HepG2 (cell line): ENCODE measurements around the gene ZBTB20. TPM values are rescaled to one million over a fixed set of nuclear protein-coding genes. Genes with fewer than 3 reads are reported as not detected.

ENCODE experiments used
- ATAC-seq: fragments of 200-7000 bp; cut with Tn5 transposase; 3 replicates; pipeline ENCODE4 v1.9.1; 2020; ENCODE audit warnings: mild to moderate bottlenecking, moderate library complexity
- BruUV-seq: library from RNA; stranded (reverse); fragments of 400-500 nt; replicated peaks from 2 replicates; lab custom pipeline; 2021; lab: Mats Ljungman, UMichigan
- CTCF ChIA-PET: fragments of 300-600 bp; formaldehyde crosslinking; extraction: SDS; loops from one replicate; lab custom pipeline; 2021; ENCODE audit warnings: low total read pairs, inconsistent platforms, low intra/inter-chr PET ratio; lab: Yijun Ruan, JAX
- POLR2A ChIA-PET: fragments of 350-600 bp; sonication (Branson Sonifier 250); formaldehyde crosslinking; loops from one replicate; lab custom pipeline; 2020; ENCODE audit warnings: antibody characterized with exemption, inconsistent platforms; lab: Yijun Ruan, JAX
- DNase-seq: peaks from one replicate; pipeline ENCODE4 v3.0.0-alpha.2; 2015; ENCODE audit warnings: low spot score
- FAIRE-seq: peaks from 3 replicates; lab custom pipeline; 2011; peaks lifted over from hg19 to GRCh38; lab: Jason Lieb, UNC
- H2AFZ ChIP-seq: one replicate; pipeline ENCODE4 v1.6.1; 2011; ENCODE audit warnings: low read length, inconsistent platforms
- H3K27ac ChIP-seq: fragments of 300-600 bp; 3 replicates; pipeline ENCODE4 v1.8.0; 2011; ENCODE audit warnings: mixed run types, mild to moderate bottlenecking, mixed read lengths, low read length, inconsistent platforms; ENCODE audit not compliant: insufficient read depth; ENCODE audit errors: extremely low read length
- H3K27me3 ChIP-seq, 2 experiments: fragments of 200-600 bp in 1 of 2; 2 replicates in 1 of 2; 3 replicates in 1 of 2; pipeline versions ENCODE4 v1.6.0 to v1.8.0; 2011; ENCODE audit warnings: low read length in 2 of 2, mild to moderate bottlenecking in 2 of 2, moderate library complexity in 2 of 2, inconsistent platforms in 1 of 2; ENCODE audit not compliant: insufficient read depth in 2 of 2, control insufficient read depth in 1 of 2
- H3K36me3 ChIP-seq, 2 experiments: fragments of 200-600 bp in 1 of 2; replicated peaks in 1 of 2; 2 replicates in 1 of 2; 3 replicates in 1 of 2; pipeline versions ENCODE4 v1.5.1 to v1.8.0; 2011; ENCODE audit warnings: low read length in 2 of 2, inconsistent platforms in 1 of 2; ENCODE audit not compliant: insufficient read depth in 2 of 2, control insufficient read depth in 1 of 2
- H3K4me1 ChIP-seq: 2 replicates; pipeline ENCODE4 v1.5.1; 2012; ENCODE audit warnings: low read length, inconsistent platforms; ENCODE audit not compliant: insufficient read depth
- H3K4me2 ChIP-seq: 2 replicates; pipeline ENCODE4 v1.6.0; 2011; ENCODE audit warnings: low read depth, low read length, inconsistent platforms
- H3K4me3 ChIP-seq, 3 experiments: fragments of 200-600 bp in 1 of 3; sonication (generic), shearing (Covaris generic) in 1 of 3; replicated peaks in 1 of 3; 2 replicates each; pipeline ENCODE4 v1.5.1; 2011 to 2016; ENCODE audit warnings: low read length in 3 of 3, inconsistent platforms in 2 of 3, low read depth in 2 of 3, mild to moderate bottlenecking in 2 of 3, control low read depth in 1 of 3, mixed read lengths in 1 of 3; ENCODE audit not compliant: insufficient read depth in 1 of 3
- H3K79me2 ChIP-seq: one replicate; pipeline ENCODE4 v1.6.1; 2011; ENCODE audit warnings: low read length, inconsistent platforms; ENCODE audit not compliant: insufficient read depth
- H3K9ac ChIP-seq: 2 replicates; pipeline ENCODE4 v1.6.0; 2011; ENCODE audit warnings: mild to moderate bottlenecking, low read depth, low read length, inconsistent platforms; ENCODE audit not compliant: insufficient read depth
- H3K9me3 ChIP-seq: 2 replicates; pipeline ENCODE4 v1.5.1; 2012; ENCODE audit warnings: mild to moderate bottlenecking, low read length
- H4K20me1 ChIP-seq: 2 replicates; pipeline ENCODE4 v1.6.0; 2011; ENCODE audit warnings: inconsistent platforms, mild to moderate bottlenecking, low read length, moderate library complexity; ENCODE audit not compliant: insufficient read depth
- ATF5 ChIP-seq: sonication (generic); formaldehyde crosslinking; IDR thresholded peaks from 2 replicates; pipeline ENCODE4 v1.4.0; 2020; ENCODE audit warnings: mild to moderate bottlenecking, low read depth, missing genetic modification reagents
- CAMTA2 ChIP-seq: sonication (generic); formaldehyde crosslinking; IDR thresholded peaks from 2 replicates; pipeline ENCODE4 v1.4.0; 2020; ENCODE audit warnings: mild to moderate bottlenecking, missing genetic modification reagents, borderline replicate concordance
- NFYB ChIP-seq: sonication (generic); formaldehyde crosslinking; IDR thresholded peaks from 2 replicates; pipeline ENCODE4 v1.4.0; 2020; ENCODE audit warnings: missing genetic modification reagents
- RFX5 ChIP-seq: IDR thresholded peaks from 2 replicates; pipeline ENCODE4 v1.6.1; 2011; ENCODE audit warnings: low read depth, low read length, improper control_type of control experiment
- SATB2 ChIP-seq: sonication (generic); formaldehyde crosslinking; IDR thresholded peaks from 2 replicates; pipeline ENCODE4 v1.5.0; 2020; ENCODE audit warnings: missing genetic modification reagents
- ZC3H13 ChIP-seq: sonication (generic); formaldehyde crosslinking; IDR thresholded peaks from 2 replicates; pipeline ENCODE4 v1.8.1; 2023; ENCODE audit warnings: mild to moderate bottlenecking, missing genetic modification reagents, moderate library complexity
- ZFP36 ChIP-seq: fragments of 150-350 bp; IDR thresholded peaks from 2 replicates; pipeline ENCODE4 v1.6.1; 2018; ENCODE audit warnings: borderline replicate concordance, low read length, low read depth; ENCODE audit not compliant: partially characterized antibody
- ZNF12 ChIP-seq: sonication (generic); formaldehyde crosslinking; IDR thresholded peaks from 2 replicates; pipeline ENCODE4 v1.5.0; 2020; ENCODE audit warnings: missing genetic modification reagents
- ZNF543 ChIP-seq: sonication (generic); formaldehyde crosslinking; IDR thresholded peaks from 2 replicates; pipeline ENCODE4 v1.4.0; 2020; ENCODE audit warnings: mild to moderate bottlenecking, missing genetic modification reagents
- ZNF562 ChIP-seq: sonication (generic); formaldehyde crosslinking; IDR thresholded peaks from 2 replicates; pipeline ENCODE4 v1.8.0; 2022; ENCODE audit warnings: missing genetic modification reagents, borderline replicate concordance
- ZNF775 ChIP-seq: sonication (generic); formaldehyde crosslinking; IDR thresholded peaks from 2 replicates; pipeline ENCODE4 v1.4.0; 2020; ENCODE audit warnings: missing genetic modification reagents, mild to moderate bottlenecking, moderate library complexity, borderline replicate concordance
- ZNF850 ChIP-seq: sonication (generic); formaldehyde crosslinking; conservative IDR thresholded peaks from 2 replicates; pipeline ENCODE4 v1.9.0; 2021; ENCODE audit warnings: mild to moderate bottlenecking, missing genetic modification reagents
- WGBS: methylation state at CpG from one replicate; pipeline ENCODE4 v1.1.6; 2017; ENCODE audit warnings: low lambda C conversion rate; 5-methylcytosine and 5-hydroxymethylcytosine counted together
- in situ Hi-C: cut with HindIII; loops from 2 replicates; pipeline ENCODE4 v1.10.0; 2017; ENCODE audit warnings: low pct_unique_long_range_greater_than_20kb; ENCODE audit not compliant: extremely low pct_ligation_motif_present
- intact Hi-C: fragments of 100-400 bp; cut with micrococcal nuclease; formaldehyde crosslinking; loops from one replicate; pipeline ENCODE4 v1.10.0; 2022; ENCODE audit not compliant: unreplicated experiment
- polyA plus RNA-seq, 8 experiments: library from polyadenylated mRNA; depleted of rRNA in 3 of 8; stranded (reverse) in 7 of 8; unstranded in 1 of 8; fragments of >200 nt; fragmentation: Illumina TruSeq in 4 of 8; extraction: Trizol in 4 of 8; gene quantifications; 2 replicates each; pipeline versions ENCODE4 v1.2.1 to v1.2.3, GENCODE V29; 2011 to 2016; ENCODE audit warnings: low read depth in 4 of 8, missing spikeins in 1 of 8, mixed read lengths in 1 of 8; ENCODE audit not compliant: insufficient read depth in 1 of 8
- total RNA-seq, 5 experiments: library from RNA; depleted of rRNA; stranded (reverse); fragments of >200 nt; fragmentation: Illumina TruSeq; extraction: Trizol; gene quantifications; 2 replicates each; pipeline ENCODE4 v1.2.3, GENCODE V29; 2016; ENCODE audit warnings: low read depth in 1 of 5
- TF ChIP-seq, protein P1 (sequence below): sonication (generic); formaldehyde crosslinking; IDR thresholded peaks from 2 replicates; pipeline ENCODE4 v1.5.1; 2020; ENCODE audit warnings: mild to moderate bottlenecking, missing genetic modification reagents, moderate library complexity

Gene ZBTB20
- total and polyA plus RNA-seq, 2 of the 13 experiments (the other 11 are each of a cell fraction or from before 2014, with no cell fraction given), result 1.9 to 8.8 TPM

- peaks cover 15% of the 10 kb centered on the region; the same call in 1 of the 2 replicates for H3K4me1 ChIP-seq
- POLR2A ChIA-PET, result no interaction called here
- no peaks in the 10 kb centered on the region for H3K79me2 ChIP-seq
- no peaks in the 10 kb centered on the region for H3K27me3 ChIP-seq
- DNase-seq (no peak), FAIRE-seq (no peak), ATAC-seq (no peak)
- no peak overlapping the region for H3K4me2 ChIP-seq
- in situ Hi-C loops, result no loop called here
- H4K20me1 ChIP-seq, result no peaks in the 10 kb centered on the region
- no peak overlapping the region for H2AFZ ChIP-seq
- no peaks in the 10 kb centered on the region for H3K36me3 ChIP-seq
- BruUV-seq, result no TSS peak
- intact Hi-C loops, result no loop called here
- H3K4me3 ChIP-seq, result no peak overlapping the region
- H3K9me3 ChIP-seq, result no peaks in the 10 kb centered on the region
- 92% methylated on average over 1 of the region's 1 CpG for WGBS
- no peak overlapping the region for H3K27ac ChIP-seq
- CTCF ChIA-PET, result no interaction called here
- no peak for TF ChIP-seq SATB2 (CRISPR knock-in tag)
- TF ChIP-seq ZNF12 (CRISPR knock-in tag), result no peak
- TF ChIP-seq, protein P1, sequence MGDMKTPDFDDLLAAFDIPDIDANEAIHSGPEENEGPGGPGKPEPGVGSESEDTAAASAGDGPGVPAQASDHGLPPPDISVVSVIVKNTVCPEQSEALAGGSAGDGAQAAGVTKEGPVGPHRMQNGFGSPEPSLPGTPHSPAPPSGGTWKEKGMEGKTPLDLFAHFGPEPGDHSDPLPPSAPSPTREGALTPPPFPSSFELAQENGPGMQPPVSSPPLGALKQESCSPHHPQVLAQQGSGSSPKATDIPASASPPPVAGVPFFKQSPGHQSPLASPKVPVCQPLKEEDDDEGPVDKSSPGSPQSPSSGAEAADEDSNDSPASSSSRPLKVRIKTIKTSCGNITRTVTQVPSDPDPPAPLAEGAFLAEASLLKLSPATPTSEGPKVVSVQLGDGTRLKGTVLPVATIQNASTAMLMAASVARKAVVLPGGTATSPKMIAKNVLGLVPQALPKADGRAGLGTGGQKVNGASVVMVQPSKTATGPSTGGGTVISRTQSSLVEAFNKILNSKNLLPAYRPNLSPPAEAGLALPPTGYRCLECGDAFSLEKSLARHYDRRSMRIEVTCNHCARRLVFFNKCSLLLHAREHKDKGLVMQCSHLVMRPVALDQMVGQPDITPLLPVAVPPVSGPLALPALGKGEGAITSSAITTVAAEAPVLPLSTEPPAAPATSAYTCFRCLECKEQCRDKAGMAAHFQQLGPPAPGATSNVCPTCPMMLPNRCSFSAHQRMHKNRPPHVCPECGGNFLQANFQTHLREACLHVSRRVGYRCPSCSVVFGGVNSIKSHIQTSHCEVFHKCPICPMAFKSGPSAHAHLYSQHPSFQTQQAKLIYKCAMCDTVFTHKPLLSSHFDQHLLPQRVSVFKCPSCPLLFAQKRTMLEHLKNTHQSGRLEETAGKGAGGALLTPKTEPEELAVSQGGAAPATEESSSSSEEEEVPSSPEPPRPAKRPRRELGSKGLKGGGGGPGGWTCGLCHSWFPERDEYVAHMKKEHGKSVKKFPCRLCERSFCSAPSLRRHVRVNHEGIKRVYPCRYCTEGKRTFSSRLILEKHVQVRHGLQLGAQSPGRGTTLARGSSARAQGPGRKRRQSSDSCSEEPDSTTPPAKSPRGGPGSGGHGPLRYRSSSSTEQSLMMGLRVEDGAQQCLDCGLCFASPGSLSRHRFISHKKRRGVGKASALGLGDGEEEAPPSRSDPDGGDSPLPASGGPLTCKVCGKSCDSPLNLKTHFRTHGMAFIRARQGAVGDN (CRISPR knock-in tag), result no peak
- no peak for TF ChIP-seq ATF5 (CRISPR knock-in tag)
- TF ChIP-seq NFYB, result no peak
- no peak for TF ChIP-seq ZNF562 (CRISPR knock-in tag)
- no peak for TF ChIP-seq ZNF850 (CRISPR knock-in tag)
- TF ChIP-seq ZFP36, result no peak
- TF ChIP-seq ZC3H13 (CRISPR knock-in tag), result no peak
- no peak for TF ChIP-seq ZNF775 (CRISPR knock-in tag)
- no peak for TF ChIP-seq RFX5
- TF ChIP-seq ZNF543 (CRISPR knock-in tag), result no peak
- no peak for TF ChIP-seq CAMTA2
- no peak overlapping the region for H3K9ac ChIP-seq
Observed at GRCh38 chr3:114320246-114320645, 826.8 kb downstream of the ZBTB20 start.
